ENCODE results near the gene KIF4A.
A peak's percentile ranks its signal among the peaks of the same experiment; 100 is the strongest.
"Not testable (repeated sequence)": the region's sequence is repeated elsewhere in the genome, so short reads cannot be mapped to it uniquely, and the experiment has no call there.

Gene KIF4A

DNA sequence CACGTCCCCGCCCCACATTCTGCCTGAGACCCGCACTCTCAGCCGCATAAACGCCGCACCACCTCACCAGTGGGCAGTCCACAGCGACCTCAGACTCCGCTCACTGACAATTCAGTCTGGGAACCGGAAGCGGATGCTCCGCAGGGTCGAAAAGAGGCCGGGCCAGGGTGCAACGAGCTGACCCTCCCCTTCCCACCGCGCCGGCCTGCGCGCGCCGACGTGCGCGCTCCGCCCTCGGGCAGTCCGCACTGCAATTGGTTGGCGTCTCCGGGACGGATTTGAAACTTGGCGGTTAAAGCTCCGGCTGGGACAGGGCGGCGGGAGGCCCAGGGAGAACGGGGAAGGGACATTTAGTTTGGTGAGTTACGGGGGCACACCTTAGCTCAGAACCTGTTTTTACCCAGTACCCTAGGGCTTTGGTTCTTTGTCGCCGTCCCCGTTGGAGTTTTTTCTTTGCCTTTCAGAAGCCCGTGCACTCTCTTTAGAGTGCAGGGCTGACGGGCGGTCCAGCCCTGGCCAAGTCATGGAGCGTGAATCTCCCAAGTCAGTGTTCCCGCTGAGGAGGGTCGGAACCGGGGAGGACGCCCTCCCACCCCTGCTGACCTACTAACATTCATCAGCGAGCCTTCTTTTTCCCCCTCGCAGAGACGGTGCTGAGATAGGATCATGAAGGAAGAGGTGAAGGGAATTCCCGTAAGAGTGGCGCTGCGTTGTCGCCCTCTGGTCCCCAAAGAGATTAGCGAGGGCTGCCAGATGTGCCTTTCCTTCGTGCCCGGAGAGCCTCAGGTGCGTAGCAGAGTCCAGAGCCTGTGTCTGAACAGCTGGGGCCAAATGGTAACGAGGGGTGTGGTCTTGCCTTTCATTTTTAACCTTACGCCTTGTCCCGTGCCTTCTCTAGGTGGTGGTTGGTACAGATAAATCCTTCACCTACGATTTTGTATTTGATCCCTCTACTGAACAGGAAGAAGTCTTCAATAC, at the start of gene KIF4A, which contains the start of gene PDZD11:
KIF4A (plus strand) TSS at position 312 of the 978 bp plus-strand sequence; CDS start at position 667, 355 bp downstream.
PDZD11 (minus strand) TSS at position 135 of the 978 bp plus-strand sequence. CDS start 586 bp downstream, outside the sequence.
- peaks cover 2% of the 10 kb centered on the region for H3K4me1 ChIP-seq (ENCODE audit: insufficient read depth, low read length)
- H3K9me3 ChIP-seq (ENCODE audit: low read length), result no peaks in the 10 kb centered on the region
- peak within 1 kb of the TSS; percentile 70 for H3K4me3 ChIP-seq (ENCODE audit: low read length)
- H3K36me3 ChIP-seq (ENCODE audit: insufficient read depth, low read length), result peaks cover 13% of the 10 kb centered on the region
- peak within 1 kb of the TSS; percentile 41 for H2AFZ ChIP-seq (ENCODE audit: low read depth, low read length)
- no peaks in the 10 kb centered on the region for H3K27me3 ChIP-seq (ENCODE audit: insufficient read depth, low read length)

DNA sequence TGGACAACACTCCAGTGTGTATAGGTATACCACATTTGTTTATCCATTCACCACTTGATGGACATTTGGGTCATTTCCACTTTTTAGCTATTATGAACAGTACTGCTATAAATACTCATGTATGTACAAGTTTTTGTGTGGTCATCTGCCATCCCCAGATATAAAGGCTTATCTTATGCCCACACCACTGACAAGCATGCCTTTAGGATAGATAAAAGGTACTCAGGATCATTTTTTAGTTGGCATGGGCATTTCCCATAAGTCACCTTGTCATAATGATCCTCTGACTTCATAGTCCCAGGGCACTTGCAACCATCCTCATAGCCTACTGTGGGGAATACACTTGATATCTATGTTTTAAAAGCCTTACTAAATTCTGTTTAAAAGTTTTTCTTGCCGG, 49.2 kb upstream of the KIF4A start:
- Histone ChIP-seq H3K36me3 (ENCODE audit: insufficient read depth, low read length) (no peaks in the 10 kb centered on the region), H3K27me3 (ENCODE audit: insufficient read depth, low read length) (peaks cover 7% of the 10 kb centered on the region), H2AFZ (ENCODE audit: low read depth, low read length) (no peak overlapping the region), H3K4me1 (ENCODE audit: insufficient read depth, low read length) (no peaks in the 10 kb centered on the region), H3K9me3 (ENCODE audit: low read length) (no peaks in the 10 kb centered on the region), H3K4me3 (ENCODE audit: low read length) (no peak overlapping the region)

DNA sequence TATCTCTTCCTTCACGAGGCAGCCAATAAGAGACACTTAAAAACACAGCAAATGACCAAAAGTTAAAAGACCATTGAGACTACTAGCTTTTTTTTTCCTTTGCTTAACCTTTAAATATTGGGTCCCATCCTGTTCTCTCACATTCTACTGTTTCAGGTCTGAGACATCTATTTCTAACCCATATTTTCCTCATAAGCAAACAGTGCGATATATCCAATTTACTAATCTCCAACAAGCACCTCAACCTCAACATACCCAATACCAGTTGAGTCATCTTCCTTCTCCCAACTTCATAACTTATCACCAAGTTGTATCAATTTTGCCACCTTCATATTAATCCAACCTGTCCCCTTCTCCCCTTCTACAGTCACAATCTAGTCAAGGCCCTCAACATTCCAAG, 48.4 kb upstream of the KIF4A start:
- Histone ChIP-seq H3K4me1 (ENCODE audit: insufficient read depth, low read length) (no peaks in the 10 kb centered on the region), H3K27me3 (ENCODE audit: insufficient read depth, low read length) (peaks cover 7% of the 10 kb centered on the region), H3K36me3 (ENCODE audit: insufficient read depth, low read length) (no peaks in the 10 kb centered on the region), H2AFZ (ENCODE audit: low read depth, low read length) (no peak overlapping the region), H3K4me3 (ENCODE audit: low read length) (no peak overlapping the region), H3K9me3 (ENCODE audit: low read length) (no peaks in the 10 kb centered on the region)

DNA sequence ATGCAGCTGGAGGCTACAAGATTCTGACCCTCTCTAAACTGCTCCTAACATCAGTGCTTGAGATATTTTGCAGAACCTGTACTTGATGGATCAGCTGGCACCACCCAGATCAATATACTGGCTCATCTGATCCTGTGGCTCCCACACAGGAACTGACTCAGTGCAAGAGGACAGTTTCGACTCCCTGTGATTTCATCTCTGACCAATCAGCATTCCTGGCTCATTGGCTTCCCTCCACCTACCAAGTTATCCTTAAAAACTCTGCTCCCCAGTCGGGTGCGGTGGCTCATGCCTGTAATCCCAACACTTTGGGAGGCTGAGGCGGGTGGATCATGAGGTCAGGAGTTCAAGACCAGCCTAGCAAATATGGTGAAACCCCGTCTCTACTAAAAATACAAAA, 46.3 kb upstream of the KIF4A start:
- H3K36me3 ChIP-seq (ENCODE audit: insufficient read depth, low read length); H3K4me1 ChIP-seq (ENCODE audit: insufficient read depth, low read length); H3K4me3 ChIP-seq (ENCODE audit: low read length); H2AFZ ChIP-seq (ENCODE audit: low read depth, low read length); H3K27me3 ChIP-seq (ENCODE audit: insufficient read depth, low read length); H3K9me3 ChIP-seq (ENCODE audit: low read length): not testable (repeated sequence)

DNA sequence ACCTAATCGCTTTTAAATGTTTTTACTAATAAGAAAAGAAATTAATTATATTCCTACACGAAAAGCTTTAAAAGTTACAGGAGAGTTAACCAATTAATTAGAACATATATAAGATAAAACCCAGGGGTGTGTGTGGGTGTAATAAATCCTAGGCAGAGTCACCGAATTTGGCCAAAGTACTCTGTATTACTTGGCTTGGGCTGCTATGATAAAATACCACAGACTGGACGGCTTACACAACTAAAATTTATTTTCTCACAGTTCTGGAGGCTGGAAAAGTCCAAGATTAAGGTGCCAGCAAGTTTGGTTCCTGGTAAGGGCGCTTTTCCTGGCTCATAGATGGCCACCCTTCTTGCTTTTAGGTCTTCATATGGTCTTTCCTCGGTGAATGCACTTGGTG, 45.0 kb upstream of the KIF4A start:
- Histone ChIP-seq H3K27me3 (ENCODE audit: insufficient read depth, low read length) (no peaks in the 10 kb centered on the region), H3K4me1 (ENCODE audit: insufficient read depth, low read length) (no peaks in the 10 kb centered on the region)

GRCh38 chrX:70247252-70247651, 42.7 kb upstream of the KIF4A start:
- Histone ChIP-seq H3K4me3 (ENCODE audit: low read length) (no peak overlapping the region), H3K4me1 (ENCODE audit: insufficient read depth, low read length) (no peaks in the 10 kb centered on the region), H2AFZ (ENCODE audit: low read depth, low read length) (no peak overlapping the region), H3K27me3 (ENCODE audit: insufficient read depth, low read length) (no peaks in the 10 kb centered on the region), H3K9me3 (ENCODE audit: low read length) (no peaks in the 10 kb centered on the region), H3K36me3 (ENCODE audit: insufficient read depth, low read length) (no peaks in the 10 kb centered on the region)

More for the DNA sequence above, 45.0 kb upstream of the KIF4A start:
- Histone ChIP-seq H2AFZ (ENCODE audit: low read depth, low read length) (no peak overlapping the region), H3K9me3 (ENCODE audit: low read length) (no peaks in the 10 kb centered on the region), H3K36me3 (ENCODE audit: insufficient read depth, low read length) (no peaks in the 10 kb centered on the region), H3K4me3 (ENCODE audit: low read length) (no peak overlapping the region)

DNA sequence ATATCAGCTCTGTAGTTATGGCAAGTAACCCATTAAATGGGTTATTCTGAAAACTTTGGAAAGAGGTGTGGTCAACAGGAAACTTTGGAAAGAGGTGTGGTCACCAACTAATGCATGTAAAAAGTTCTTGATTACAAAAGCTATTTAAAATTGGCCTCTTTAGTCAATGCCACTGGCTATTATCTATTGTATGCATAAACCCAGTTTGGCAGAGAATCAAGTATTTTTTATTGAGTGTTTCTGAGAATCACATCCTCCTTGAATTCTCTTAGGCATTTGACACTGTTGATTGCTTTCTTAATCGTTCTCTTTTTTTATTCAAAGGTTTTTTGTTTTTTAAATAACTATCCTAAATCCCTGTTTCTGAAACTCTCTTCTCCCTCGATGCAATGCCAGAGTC, 37.4 kb upstream of the KIF4A start:
- Histone ChIP-seq H3K9me3 (ENCODE audit: low read length) (no peaks in the 10 kb centered on the region), H3K4me3 (ENCODE audit: low read length) (no peak overlapping the region), H3K27me3 (ENCODE audit: insufficient read depth, low read length) (no peaks in the 10 kb centered on the region), H2AFZ (ENCODE audit: low read depth, low read length) (no peak overlapping the region), H3K4me1 (ENCODE audit: insufficient read depth, low read length) (no peaks in the 10 kb centered on the region), H3K36me3 (ENCODE audit: insufficient read depth, low read length) (no peaks in the 10 kb centered on the region)

DNA sequence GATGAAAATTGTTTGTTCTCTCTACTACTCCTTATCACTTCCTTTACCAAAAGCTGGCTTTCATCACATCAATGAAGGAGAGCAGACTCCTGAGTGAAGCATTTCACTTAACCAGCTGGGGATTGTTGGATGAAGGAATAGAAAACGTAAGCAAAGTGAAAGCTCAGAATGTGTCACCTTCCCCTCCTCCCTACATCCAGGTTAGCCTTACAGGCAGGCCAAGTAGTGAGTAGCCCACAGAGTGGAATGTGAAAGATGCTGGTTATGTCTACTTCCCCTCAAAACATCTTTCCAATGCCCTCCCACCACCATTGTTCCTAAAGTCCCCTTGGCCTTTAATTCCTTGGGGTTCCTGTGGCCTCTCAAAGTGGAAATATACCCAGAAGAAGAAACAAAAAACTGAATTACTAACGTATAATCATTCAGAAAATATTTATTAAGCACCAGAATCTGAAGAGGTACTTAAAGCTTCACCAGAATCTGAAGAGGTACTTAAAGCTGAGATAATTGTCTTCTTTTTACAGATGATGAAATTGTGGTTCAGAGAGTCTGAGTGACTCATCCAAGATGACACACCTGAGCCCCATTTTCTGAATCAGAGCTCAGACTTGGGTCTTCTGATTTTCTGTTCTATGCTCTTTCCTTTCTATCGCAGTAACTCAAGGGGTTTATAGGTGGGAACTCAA, 36.4 kb upstream of the KIF4A start:
- Histone ChIP-seq H3K27me3 (ENCODE audit: insufficient read depth, low read length) (no peaks in the 10 kb centered on the region), H3K4me1 (ENCODE audit: insufficient read depth, low read length) (no peaks in the 10 kb centered on the region), H2AFZ (ENCODE audit: low read depth, low read length) (no peak overlapping the region), H3K9me3 (ENCODE audit: low read length) (no peaks in the 10 kb centered on the region), H3K36me3 (ENCODE audit: insufficient read depth, low read length) (no peaks in the 10 kb centered on the region), H3K4me3 (ENCODE audit: low read length) (no peak overlapping the region)

- H2AFZ ChIP-seq (ENCODE audit: low read depth, low read length), result no peak overlapping the region
These were observed 35.9 kb upstream of the KIF4A start for GRCh38 chrX:70254063-70254400.

DNA sequence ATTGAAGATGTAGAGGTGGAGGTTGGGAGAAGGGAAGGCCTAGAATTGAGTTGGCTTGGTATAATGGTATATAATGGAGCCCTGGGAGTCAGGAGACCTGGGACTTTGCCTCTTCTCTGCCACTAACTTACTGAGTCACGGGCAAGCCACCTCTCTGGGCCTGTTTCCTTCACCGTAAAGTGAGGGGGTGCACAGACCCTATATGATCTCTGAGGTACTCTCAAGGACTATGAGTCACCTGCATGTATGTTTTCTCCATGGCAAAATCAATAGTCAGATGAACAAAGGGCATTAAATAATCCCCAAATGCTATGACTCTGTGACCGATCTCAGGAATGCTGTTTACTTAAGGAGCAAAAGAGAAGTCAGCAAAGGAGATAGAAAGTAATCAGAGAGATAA, 35.0 kb upstream of the KIF4A start:
- no peaks in the 10 kb centered on the region for H3K36me3 ChIP-seq (ENCODE audit: insufficient read depth, low read length)
- no peak overlapping the region for H2AFZ ChIP-seq (ENCODE audit: low read depth, low read length)
- no peak overlapping the region for H3K4me3 ChIP-seq (ENCODE audit: low read length)
- H3K27me3 ChIP-seq (ENCODE audit: insufficient read depth, low read length), result no peaks in the 10 kb centered on the region
- no peaks in the 10 kb centered on the region for H3K9me3 ChIP-seq (ENCODE audit: low read length)
- no peaks in the 10 kb centered on the region for H3K4me1 ChIP-seq (ENCODE audit: insufficient read depth, low read length)

More at GRCh38 chrX:70254063-70254400, 35.9 kb upstream of the KIF4A start:
- Histone ChIP-seq H3K4me3 (ENCODE audit: low read length) (no peak overlapping the region), H3K27me3 (ENCODE audit: insufficient read depth, low read length) (no peaks in the 10 kb centered on the region), H3K9me3 (ENCODE audit: low read length) (no peaks in the 10 kb centered on the region), H3K4me1 (ENCODE audit: insufficient read depth, low read length) (no peaks in the 10 kb centered on the region), H3K36me3 (ENCODE audit: insufficient read depth, low read length) (no peaks in the 10 kb centered on the region)

- H3K9me3 ChIP-seq (ENCODE audit: low read length), result no peaks in the 10 kb centered on the region
- H3K27me3 ChIP-seq (ENCODE audit: insufficient read depth, low read length), result no peaks in the 10 kb centered on the region
- no peaks in the 10 kb centered on the region for H3K36me3 ChIP-seq (ENCODE audit: insufficient read depth, low read length)
- H3K4me1 ChIP-seq (ENCODE audit: insufficient read depth, low read length), result no peaks in the 10 kb centered on the region
- no peak overlapping the region for H2AFZ ChIP-seq (ENCODE audit: low read depth, low read length)
- H3K4me3 ChIP-seq (ENCODE audit: low read length), result no peak overlapping the region
These were observed 34.5 kb upstream of the KIF4A start for GRCh38 chrX:70255452-70255851.

GRCh38 chrX:70257423-70258288, 32.2 kb upstream of the KIF4A start:
- Histone ChIP-seq H2AFZ (ENCODE audit: low read depth, low read length) (no peak overlapping the region), H3K27me3 (ENCODE audit: insufficient read depth, low read length) (no peaks in the 10 kb centered on the region)

More at GRCh38 chrX:70257423-70258288, 32.2 kb upstream of the KIF4A start:
- no peak overlapping the region for H3K4me3 ChIP-seq (ENCODE audit: low read length)
- H3K4me1 ChIP-seq (ENCODE audit: insufficient read depth, low read length), result no peaks in the 10 kb centered on the region
- no peaks in the 10 kb centered on the region for H3K9me3 ChIP-seq (ENCODE audit: low read length)
- H3K36me3 ChIP-seq (ENCODE audit: insufficient read depth, low read length), result no peaks in the 10 kb centered on the region
